Right lobe of liver (tissue), 6 donors: Measurements from ENCODE around the gene TBX21. TPM values are rescaled to one million over a fixed set of nuclear protein-coding genes. Genes with fewer than 3 reads are reported as not detected.

Experiments
- ATAC-seq, 4 donors: fragments of 200-7000 bp; cut with Tn5 transposase; one replicate each; pipeline ENCODE4 v1.9.1; 2020; ENCODE audit warnings: mild to moderate bottlenecking in 4 of 4, moderate library complexity in 4 of 4
- DNase-seq, 3 donors: peaks; one replicate each; pipeline ENCODE4 v3.0.0-alpha.2; 2020
- H3K27ac ChIP-seq, 3 donors: fragments of 200-600 bp; one replicate each; pipeline ENCODE4 v1.8.0; 2022
- H3K27me3 ChIP-seq, 2 donors: fragments of 200-600 bp; one replicate each; pipeline ENCODE4 v1.8.0; 2022
- H3K36me3 ChIP-seq, 4 donors: fragments of 200-600 bp; sonication (generic) in 1 of 4; one replicate each; pipeline versions ENCODE4 v1.5.1 to v1.8.0; 2017 to 2022; ENCODE audit warnings: control low read depth in 1 of 4
- H3K4me1 ChIP-seq, 4 donors: fragments of 200-600 bp; sonication (generic) in 1 of 4; one replicate each; pipeline versions ENCODE4 v1.5.1 to v1.8.0; 2017 to 2022; ENCODE audit warnings: control low read depth in 1 of 4
- H3K4me3 ChIP-seq, 3 donors: fragments of 200-600 bp; one replicate each; pipeline ENCODE4 v1.8.0; 2022
- H3K9me3 ChIP-seq, 4 donors: fragments of 200-600 bp; sonication (generic) in 1 of 4; one replicate each; pipeline versions ENCODE4 v1.5.1 to v1.8.0; 2017 to 2022; ENCODE audit warnings: control low read depth in 1 of 4
- POLR2A ChIP-seq: fragments of 450-650 bp; IDR thresholded peaks from one replicate; pipeline ENCODE4 v1.6.1; 2017; ENCODE audit warnings: antibody characterized with exemption, mild to moderate bottlenecking
- WGBS: methylation state at CpG from one replicate; pipeline ENCODE4 v1.1.6; 2018; ENCODE audit warnings: low coverage, low lambda C conversion rate; ENCODE audit not compliant: insufficient coverage; ENCODE audit errors: missing lambda C conversion rate; 5-methylcytosine and 5-hydroxymethylcytosine counted together
- intact Hi-C, 2 donors: fragments of 100-400 bp; cut with DNase I; formaldehyde crosslinking; loops; one replicate each; pipeline versions ENCODE4 v1.11.2 to v1.14.1; 2022
- total RNA-seq, 6 experiments: library from RNA; depleted of rRNA in 2 of 6; stranded (reverse); fragments of >200 nt in 2 of 6; fragmentation: NEBNext Ultra II Directional in 3 of 6; extraction: Animal tissue kit (Norgen Biotek cat#: 25700) in 3 of 6; gene quantifications; one replicate each; pipeline versions ENCODE4 v1.1.0 to v1.2.4, GENCODE V29; 2016 to 2023
- TF ChIP-seq, protein P1 (sequence below), 4 donors: fragments of 200-600 bp in 3 of 4; fragments of 450-650 bp in 1 of 4; IDR thresholded peaks; one replicate each; pipeline versions ENCODE4 v1.5.1 to v1.8.0; 2016 to 2022; ENCODE audit warnings: antibody characterized with exemption in 4 of 4, mild to moderate bottlenecking in 2 of 4
- donor health status: DM: no; HTN: yes; CAD: no.
- donor health status: DM: no; HTN: no; CAD: no.
- donor health status: DM: no; HTN: no; CAD: no.
- donor health status: DM: no; HTN: yes; CAD: no.
- donor health status: DM: no; HTN: yes; CAD: no.

The TBX21 gene
- total RNA-seq, 6 experiments from 2014 or later: 0.19 to 0.56 (median 0.24) TPM; not detected in 1

DNA sequence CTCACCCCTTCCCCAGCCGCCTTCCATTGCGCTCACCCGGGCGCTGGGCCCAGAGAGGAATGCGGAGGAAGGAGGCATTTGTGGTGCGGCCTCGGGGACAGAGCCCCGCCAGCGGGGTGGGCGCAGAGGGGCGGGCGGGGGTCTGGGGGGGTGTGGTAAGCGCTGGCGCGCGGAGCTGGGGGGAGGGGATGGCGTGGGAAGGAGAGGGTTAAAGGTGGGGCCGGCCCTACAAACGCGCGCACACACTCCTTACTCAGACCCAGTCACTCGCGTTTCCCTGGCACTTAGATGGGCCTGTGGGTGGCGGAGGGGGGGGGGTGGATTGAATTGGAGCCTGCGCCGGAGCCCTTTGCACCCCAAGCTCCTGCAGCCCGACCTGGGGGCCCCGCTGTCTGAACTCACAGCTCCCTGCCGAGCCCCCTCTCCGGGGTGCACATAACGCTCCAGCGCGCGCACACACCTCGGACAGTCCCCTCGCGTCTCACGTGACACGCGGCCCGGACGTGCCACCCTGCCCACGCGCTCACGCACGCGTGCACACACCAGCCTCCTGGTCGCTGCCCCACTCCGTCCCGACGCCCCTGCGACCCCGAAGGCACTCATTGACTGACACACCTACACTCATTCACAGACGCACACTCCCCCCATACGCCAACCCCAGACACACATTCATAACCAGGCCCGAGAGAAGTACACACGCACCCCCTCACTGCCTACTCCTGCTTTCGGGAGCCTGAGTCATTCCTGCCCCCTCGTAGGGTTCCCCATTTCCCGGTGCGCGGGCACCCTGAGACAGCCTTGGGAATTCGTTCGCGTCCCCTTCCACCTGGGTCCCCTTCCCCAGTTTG is 38.2 kb upstream of the TBX21 start:
- peak overlapping the region; percentile 68 to 87 (median 75) for H3K4me3 ChIP-seq
- 12% methylated on average over 15 of the region's 65 CpGs for WGBS
- ATAC-seq (peak; percentile 42 to 71 (median 56)), DNase-seq (peak; percentile 62 to 80 (median 70))
- H3K36me3 ChIP-seq: no peaks in the 10 kb centered on the region
- TF ChIP-seq, protein P1, sequence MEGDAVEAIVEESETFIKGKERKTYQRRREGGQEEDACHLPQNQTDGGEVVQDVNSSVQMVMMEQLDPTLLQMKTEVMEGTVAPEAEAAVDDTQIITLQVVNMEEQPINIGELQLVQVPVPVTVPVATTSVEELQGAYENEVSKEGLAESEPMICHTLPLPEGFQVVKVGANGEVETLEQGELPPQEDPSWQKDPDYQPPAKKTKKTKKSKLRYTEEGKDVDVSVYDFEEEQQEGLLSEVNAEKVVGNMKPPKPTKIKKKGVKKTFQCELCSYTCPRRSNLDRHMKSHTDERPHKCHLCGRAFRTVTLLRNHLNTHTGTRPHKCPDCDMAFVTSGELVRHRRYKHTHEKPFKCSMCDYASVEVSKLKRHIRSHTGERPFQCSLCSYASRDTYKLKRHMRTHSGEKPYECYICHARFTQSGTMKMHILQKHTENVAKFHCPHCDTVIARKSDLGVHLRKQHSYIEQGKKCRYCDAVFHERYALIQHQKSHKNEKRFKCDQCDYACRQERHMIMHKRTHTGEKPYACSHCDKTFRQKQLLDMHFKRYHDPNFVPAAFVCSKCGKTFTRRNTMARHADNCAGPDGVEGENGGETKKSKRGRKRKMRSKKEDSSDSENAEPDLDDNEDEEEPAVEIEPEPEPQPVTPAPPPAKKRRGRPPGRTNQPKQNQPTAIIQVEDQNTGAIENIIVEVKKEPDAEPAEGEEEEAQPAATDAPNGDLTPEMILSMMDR (IDR thresholded peaks at IDR 0.05): no peak
- peak; percentile 29 for TF ChIP-seq POLR2A
- peaks cover 0 to 11% (median 0%) of the 10 kb centered on the region in 4 donors for H3K4me1 ChIP-seq
- no peaks in the 10 kb centered on the region for H3K27me3 ChIP-seq
- H3K9me3 ChIP-seq: no peaks in the 10 kb centered on the region
- H3K27ac ChIP-seq: peak overlapping the region; percentile 66 to 69 (median 68)
- intact Hi-C loops: no loop called here

DNA sequence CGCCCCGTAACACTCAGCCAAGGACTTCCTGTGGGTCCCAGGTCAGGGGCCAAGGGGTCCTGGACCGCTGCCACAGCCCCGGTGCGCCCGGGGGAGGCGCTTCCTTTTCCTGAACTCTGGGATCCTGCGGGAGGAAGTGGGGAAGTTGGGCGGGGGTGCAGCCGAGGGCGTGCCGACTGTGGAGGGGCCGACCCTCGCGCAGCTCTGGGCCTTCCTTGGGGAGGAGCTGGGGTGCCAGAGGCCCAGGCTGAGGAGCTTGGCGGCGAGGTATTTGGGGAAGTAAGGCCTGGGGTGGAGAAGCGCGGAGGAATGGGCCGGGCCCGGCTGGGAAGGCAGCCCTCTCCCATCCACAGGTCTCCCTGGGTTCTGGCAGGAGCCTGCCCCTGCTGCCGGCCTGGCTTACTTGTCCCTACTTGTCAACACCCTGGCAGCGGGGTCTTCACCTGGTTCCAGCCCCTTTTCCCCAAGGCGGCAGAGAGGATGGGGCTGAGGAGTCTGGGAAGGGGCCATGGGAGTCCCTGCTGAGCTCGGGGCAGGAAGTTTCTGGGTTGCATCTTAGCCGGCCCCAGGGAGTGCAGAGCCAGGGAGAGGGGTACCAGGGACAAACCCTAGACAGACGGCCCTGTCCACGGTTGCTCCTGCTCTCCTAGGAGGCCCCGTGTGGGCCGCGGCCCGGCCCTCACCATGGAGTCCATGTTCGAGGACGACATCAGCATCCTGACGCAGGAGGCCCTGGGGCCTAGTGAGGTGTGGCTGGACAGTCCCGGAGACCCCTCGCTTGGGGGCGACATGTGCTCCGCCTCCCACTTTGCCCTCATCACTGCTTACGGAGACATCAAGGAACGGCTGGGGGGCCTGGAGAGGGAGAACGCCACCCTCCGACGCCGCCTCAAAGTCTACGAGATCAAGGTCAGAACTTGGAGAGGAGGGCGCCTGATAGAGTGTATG is 37.3 kb upstream of the TBX21 start:
- 41% methylated on average over 8 of the region's 47 CpGs for WGBS
- Histone ChIP-seq H3K36me3 (no peaks in the 10 kb centered on the region), H3K27me3 (no peaks in the 10 kb centered on the region), H3K4me1 (peaks cover 0 to 11% (median 0%) of the 10 kb centered on the region in 4 donors), H3K9me3 (no peaks in the 10 kb centered on the region), H3K27ac (peak overlapping the region; percentile 6 to 68 (median 66)), H3K4me3 (peak overlapping the region; percentile 68 to 87 (median 75))
- DNase-seq (peak; percentile 69 to 74 (median 69)), ATAC-seq (peak; percentile 36 to 57 (median 39))
- intact Hi-C loops: no loop called here
- no peak for TF ChIP-seq POLR2A
- TF ChIP-seq, protein P1 (IDR thresholded peaks at IDR 0.05): no peak

DNA sequence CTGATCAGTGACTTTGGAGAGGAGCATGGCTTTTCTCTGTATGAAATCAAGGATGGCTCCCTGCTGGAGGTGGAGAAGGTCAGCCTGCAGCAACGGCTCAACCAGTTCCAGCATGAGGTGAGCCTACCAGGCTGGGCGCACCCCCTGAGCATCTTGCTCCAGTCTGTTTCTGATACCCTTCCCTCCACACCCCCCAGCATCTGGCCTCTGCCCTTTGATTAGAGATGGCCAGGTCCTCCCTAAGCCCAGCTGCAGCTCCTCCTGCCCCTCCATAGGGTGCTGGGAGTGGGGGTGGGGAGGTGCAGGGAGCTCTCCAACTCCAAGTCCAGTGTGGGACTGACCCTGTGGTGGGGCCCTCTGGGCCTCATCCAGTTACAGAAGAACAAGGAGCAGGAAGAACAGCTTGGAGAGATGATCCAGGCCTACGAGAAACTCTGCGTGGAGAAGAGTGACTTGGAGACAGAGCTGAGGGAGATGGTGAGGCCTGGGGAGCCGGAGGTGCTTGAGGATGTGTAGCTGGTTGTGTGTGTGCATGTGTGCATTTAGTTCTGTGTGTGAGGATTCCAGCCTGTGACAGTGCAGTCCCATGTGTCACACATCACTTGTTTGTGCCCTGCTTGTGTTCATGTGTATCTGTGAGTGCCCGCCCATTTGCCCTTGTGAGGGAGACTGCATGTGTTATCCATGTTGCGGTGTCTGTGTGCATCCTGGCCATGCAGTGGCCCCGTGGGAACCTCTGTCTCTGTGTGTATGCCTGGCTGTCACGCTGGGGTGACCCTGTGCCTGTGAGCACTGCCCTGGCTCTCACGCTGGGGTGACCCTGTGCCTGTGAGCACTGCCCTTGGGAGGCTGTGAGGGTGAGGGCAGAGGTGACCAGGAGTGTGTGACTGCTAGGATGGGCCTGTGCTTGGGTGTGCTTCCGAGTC is 36.1 kb upstream of the TBX21 start:
- DNase-seq (no peak), ATAC-seq (no peak)
- TF ChIP-seq, protein P1 (IDR thresholded peaks at IDR 0.05): no peak
- no peak for TF ChIP-seq POLR2A
- intact Hi-C loops: no loop called here
- WGBS: 47% methylated on average over 3 of the region's 11 CpGs
- H3K4me1 ChIP-seq: peaks cover 0 to 11% (median 0%) of the 10 kb centered on the region in 4 donors
- no peak overlapping the region for H3K4me3 ChIP-seq
- H3K36me3 ChIP-seq: no peaks in the 10 kb centered on the region
- no peaks in the 10 kb centered on the region for H3K9me3 ChIP-seq
- no peak overlapping the region for H3K27ac ChIP-seq
- H3K27me3 ChIP-seq: no peaks in the 10 kb centered on the region
